GM23338 (cell line): ENCODE data around the gene GLCCI1. TPM values are rescaled to one million over a fixed set of nuclear protein-coding genes. Genes with fewer than 3 reads are reported as not detected.

Source experiments
- ATAC-seq: fragments of 200-7000 bp; cut with Tn5 transposase; 3 replicates; pipeline ENCODE4 v1.9.1; 2020
- DNase-seq: peaks from one replicate; pipeline ENCODE4 v3.0.0-alpha.2; 2015; ENCODE audit warnings: low spot score
- H2AFZ ChIP-seq: fragments of 200-600 bp; sonication (generic); 2 replicates; pipeline ENCODE4 v1.8.0; 2016; ENCODE audit warnings: antibody characterized with exemption, mild to moderate bottlenecking, moderate library complexity
- H3F3A ChIP-seq: fragments of 200-600 bp; sonication (generic); replicated peaks from 2 replicates; pipeline ENCODE4 v1.8.0; 2017; ENCODE audit warnings: antibody characterized with exemption, mixed run types, low read depth
- H3K27ac ChIP-seq: fragments of 200-600 bp; sonication (generic); 2 replicates; pipeline ENCODE4 v1.6.1; 2016; ENCODE audit warnings: low read depth
- H3K27me3 ChIP-seq: fragments of 200-600 bp; sonication (generic); 2 replicates; pipeline ENCODE4 v1.8.0; 2016; ENCODE audit warnings: mild to moderate bottlenecking, mixed run types, moderate library complexity; ENCODE audit not compliant: insufficient read depth
- H3K36me3 ChIP-seq: fragments of 200-600 bp; sonication (generic); 2 replicates; pipeline ENCODE4 v1.8.0; 2016; ENCODE audit warnings: mild to moderate bottlenecking; ENCODE audit not compliant: insufficient read depth
- H3K4me1 ChIP-seq: fragments of 200-600 bp; sonication (generic); 2 replicates; pipeline ENCODE4 v1.8.0; 2016; ENCODE audit warnings: mild to moderate bottlenecking, moderate library complexity; ENCODE audit not compliant: insufficient read depth
- H3K4me2 ChIP-seq: fragments of 200-600 bp; sonication (generic); 2 replicates; pipeline ENCODE4 v1.7.1; 2017; ENCODE audit warnings: mixed run types
- H3K4me3 ChIP-seq: fragments of 200-600 bp; sonication (generic); 2 replicates; pipeline ENCODE4 v1.6.1; 2016; ENCODE audit warnings: mixed run types
- H3K79me2 ChIP-seq: fragments of 200-600 bp; sonication (generic); replicated peaks from 2 replicates; pipeline ENCODE4 v1.8.0; 2017; ENCODE audit warnings: mild to moderate bottlenecking; ENCODE audit not compliant: insufficient read depth
- H3K9me2 ChIP-seq: fragments of 200-600 bp; sonication (generic); 2 replicates; pipeline ENCODE4 v1.8.0; 2017; ENCODE audit not compliant: insufficient read depth
- H4K20me1 ChIP-seq: fragments of 200-600 bp; sonication (generic); replicated peaks from 2 replicates; pipeline ENCODE4 v1.8.0; 2017; ENCODE audit warnings: mild to moderate bottlenecking; ENCODE audit not compliant: insufficient read depth
- H3K27ac Mint-ChIP-seq: 2 replicates; pipeline ENCODE4 v1.8.0; 2020; ENCODE audit warnings: inconsistent platforms, mild to moderate bottlenecking, moderate library complexity, mixed read lengths
- H3K27me3 Mint-ChIP-seq: 3 replicates; pipeline ENCODE4 v1.8.0; 2022; ENCODE audit warnings: low read depth, mild to moderate bottlenecking, moderate library complexity, mixed read lengths, inconsistent platforms; ENCODE audit not compliant: insufficient read depth, poor library complexity
- H3K36me3 Mint-ChIP-seq: 3 replicates; pipeline ENCODE4 v1.8.0; 2021; ENCODE audit warnings: low read depth, mild to moderate bottlenecking, inconsistent platforms, moderate library complexity, mixed read lengths
- H3K4me1 Mint-ChIP-seq: 3 replicates; pipeline ENCODE4 v1.8.0; 2020; ENCODE audit warnings: mild to moderate bottlenecking, inconsistent platforms, mixed read lengths
- H3K4me3 Mint-ChIP-seq: 3 replicates; pipeline ENCODE4 v1.8.0; 2021; ENCODE audit warnings: moderate library complexity, mild to moderate bottlenecking, inconsistent platforms, mixed read lengths
- H3K9me3 Mint-ChIP-seq: 3 replicates; pipeline ENCODE4 v1.8.0; 2020; ENCODE audit warnings: moderate library complexity, mild to moderate bottlenecking, inconsistent platforms, mixed read lengths
- CREB1 ChIP-seq: fragments of 250-450 bp; sonication (Bioruptor Pico); IDR thresholded peaks from 2 replicates; pipeline ENCODE4 v1.5.0; 2020; ENCODE audit warnings: low read depth, mild to moderate bottlenecking, moderate library complexity
- CTCF ChIP-seq, 2 experiments: fragments of 200-600 bp in 1 of 2; sonication (generic) in 1 of 2; conservative IDR thresholded peaks; 2 replicates each; pipeline versions ENCODE4 v1.5.1 to v1.6.1; 2016 to 2017; ENCODE audit warnings: antibody characterized with exemption in 2 of 2, low read depth in 2 of 2, mild to moderate bottlenecking in 2 of 2, moderate library complexity in 1 of 2
- EZH2 ChIP-seq: fragments of 200-600 bp; sonication (generic); IDR thresholded peaks from one replicate; pipeline ENCODE4 v1.8.0; 2017; ENCODE audit warnings: antibody characterized with exemption, mild to moderate bottlenecking, low read depth; ENCODE audit not compliant: unreplicated experiment
- EZH2phosphoT487 ChIP-seq: fragments of 200-600 bp; sonication (generic); IDR thresholded peaks from one replicate; pipeline ENCODE4 v1.8.1; 2018; ENCODE audit warnings: antibody characterized with exemption; ENCODE audit not compliant: unreplicated experiment
- JUNB ChIP-seq: IDR thresholded peaks from one replicate; pipeline ENCODE4 v1.6.1; 2016; ENCODE audit warnings: antibody characterized with exemption; ENCODE audit not compliant: unreplicated experiment
- NANOG ChIP-seq: IDR thresholded peaks from 2 replicates; pipeline ENCODE4 v1.6.1; 2016; ENCODE audit warnings: antibody characterized with exemption, borderline replicate concordance
- POLR2AphosphoS5 ChIP-seq: IDR thresholded peaks from 2 replicates; pipeline ENCODE4 v1.6.1; 2016; ENCODE audit warnings: antibody characterized with exemption, low read depth
- STAT1 ChIP-seq: IDR thresholded peaks from one replicate; pipeline ENCODE4 v1.6.1; 2016; ENCODE audit warnings: antibody characterized with exemption; ENCODE audit not compliant: unreplicated experiment
- ZNF114 ChIP-seq: fragments of 250-450 bp; sonication (Bioruptor Pico); IDR thresholded peaks from 2 replicates; pipeline ENCODE4 v1.5.0; 2020; ENCODE audit warnings: mild to moderate bottlenecking, moderate library complexity
- ZNF331 ChIP-seq: fragments of 250-450 bp; sonication (Bioruptor Pico); IDR thresholded peaks from 2 replicates; pipeline ENCODE4 v1.5.0; 2020; ENCODE audit warnings: low read depth, mild to moderate bottlenecking, moderate library complexity
- ZNF462 ChIP-seq: fragments of 250-450 bp; sonication (Bioruptor Pico); IDR thresholded peaks from 2 replicates; pipeline ENCODE4 v1.5.0; 2020; ENCODE audit warnings: mild to moderate bottlenecking, moderate library complexity
- polyA plus RNA-seq: library from polyadenylated mRNA; unstranded; fragments of >200 nt; fragmentation: Nextera tagmentation; extraction: Ambion mirVana; gene quantifications from 2 replicates; pipeline ENCODE4 v1.2.1, GENCODE V29; 2016
- total RNA-seq: library from RNA; depleted of rRNA; stranded (reverse); fragments of >200 nt; shearing (Covaris generic); gene quantifications from 2 replicates; pipeline ENCODE4 v1.2.3, GENCODE V29; 2014
- TF ChIP-seq, protein P1 (sequence below): IDR thresholded peaks from one replicate; pipeline ENCODE4 v1.6.1; 2018; ENCODE audit warnings: antibody characterized with exemption; ENCODE audit not compliant: unreplicated experiment
- TF ChIP-seq, protein P2 (sequence below): IDR thresholded peaks from 2 replicates; pipeline ENCODE4 v1.6.1; 2016; ENCODE audit warnings: antibody characterized with exemption

The GLCCI1 gene
- total and polyA plus RNA-seq, 2 experiments from 2014 or later, result 15.0 to 15.7 TPM

DNA sequence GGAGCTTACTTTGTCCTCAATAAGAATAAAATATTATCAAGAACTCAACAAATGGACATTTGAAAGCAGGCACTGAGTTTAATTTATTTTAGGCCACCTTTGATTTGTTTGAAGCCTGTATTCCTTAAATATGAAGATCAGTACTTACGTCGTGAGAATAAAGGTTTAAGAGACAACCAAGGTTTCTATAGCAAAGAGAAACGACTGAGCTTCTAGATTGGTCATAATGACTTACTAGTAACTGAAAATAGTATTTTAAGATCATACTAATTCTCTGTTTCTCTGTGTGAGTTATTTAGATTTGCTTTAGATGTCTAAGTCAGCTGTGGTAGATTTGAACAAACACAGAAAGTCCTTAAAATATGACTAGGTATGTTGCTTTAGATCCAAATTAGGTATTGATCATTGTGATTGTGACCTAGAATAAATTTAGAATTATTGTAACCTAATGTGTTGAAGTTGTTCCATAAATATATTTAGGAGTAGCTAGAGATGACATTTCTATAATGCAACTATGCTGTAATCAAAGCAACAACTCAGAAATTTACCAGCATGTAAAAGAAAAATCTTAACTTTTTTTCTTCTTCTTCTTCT is 2.4 kb upstream of the GLCCI1 start:
- H3K36me3 ChIP-seq, result no peaks in the 10 kb centered on the region
- Mint-ChIP-seq H3K4me1 (peaks cover 3% of the 10 kb centered on the region; the same call in 2 of the 3 replicates), H3K4me3 (no peak overlapping the region), H3K27ac (no peak overlapping the region), H3K9me3 (no peaks in the 10 kb centered on the region; the same call in 2 of the 3 replicates), H3K27me3 (no peaks in the 10 kb centered on the region), H3K36me3 (no peaks in the 10 kb centered on the region)
- H3K27me3 ChIP-seq, result 0 out of 2 replicates have a peak, but pooled peaks cover 4% of the 10 kb centered on the region
- H3K9me2 ChIP-seq, result no peaks in the 10 kb centered on the region
- H3K4me1 ChIP-seq, result peaks cover 11% of the 10 kb centered on the region
- H3K79me2 ChIP-seq, result peaks cover 13% of the 10 kb centered on the region
- TF ChIP-seq, protein P1, sequence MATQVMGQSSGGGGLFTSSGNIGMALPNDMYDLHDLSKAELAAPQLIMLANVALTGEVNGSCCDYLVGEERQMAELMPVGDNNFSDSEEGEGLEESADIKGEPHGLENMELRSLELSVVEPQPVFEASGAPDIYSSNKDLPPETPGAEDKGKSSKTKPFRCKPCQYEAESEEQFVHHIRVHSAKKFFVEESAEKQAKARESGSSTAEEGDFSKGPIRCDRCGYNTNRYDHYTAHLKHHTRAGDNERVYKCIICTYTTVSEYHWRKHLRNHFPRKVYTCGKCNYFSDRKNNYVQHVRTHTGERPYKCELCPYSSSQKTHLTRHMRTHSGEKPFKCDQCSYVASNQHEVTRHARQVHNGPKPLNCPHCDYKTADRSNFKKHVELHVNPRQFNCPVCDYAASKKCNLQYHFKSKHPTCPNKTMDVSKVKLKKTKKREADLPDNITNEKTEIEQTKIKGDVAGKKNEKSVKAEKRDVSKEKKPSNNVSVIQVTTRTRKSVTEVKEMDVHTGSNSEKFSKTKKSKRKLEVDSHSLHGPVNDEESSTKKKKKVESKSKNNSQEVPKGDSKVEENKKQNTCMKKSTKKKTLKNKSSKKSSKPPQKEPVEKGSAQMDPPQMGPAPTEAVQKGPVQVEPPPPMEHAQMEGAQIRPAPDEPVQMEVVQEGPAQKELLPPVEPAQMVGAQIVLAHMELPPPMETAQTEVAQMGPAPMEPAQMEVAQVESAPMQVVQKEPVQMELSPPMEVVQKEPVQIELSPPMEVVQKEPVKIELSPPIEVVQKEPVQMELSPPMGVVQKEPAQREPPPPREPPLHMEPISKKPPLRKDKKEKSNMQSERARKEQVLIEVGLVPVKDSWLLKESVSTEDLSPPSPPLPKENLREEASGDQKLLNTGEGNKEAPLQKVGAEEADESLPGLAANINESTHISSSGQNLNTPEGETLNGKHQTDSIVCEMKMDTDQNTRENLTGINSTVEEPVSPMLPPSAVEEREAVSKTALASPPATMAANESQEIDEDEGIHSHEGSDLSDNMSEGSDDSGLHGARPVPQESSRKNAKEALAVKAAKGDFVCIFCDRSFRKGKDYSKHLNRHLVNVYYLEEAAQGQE, result no peak
- no peak for TF ChIP-seq STAT1
- TF ChIP-seq EZH2phosphoT487, result no peak
- no peak for TF ChIP-seq POLR2AphosphoS5
- no peak for TF ChIP-seq ZNF462
- no peak for TF ChIP-seq EZH2
- TF ChIP-seq CTCF (conservative IDR thresholded peaks at IDR 0.05; ENCODE audit: low read depth in 2 of 2), result no peak
- TF ChIP-seq, protein P2, sequence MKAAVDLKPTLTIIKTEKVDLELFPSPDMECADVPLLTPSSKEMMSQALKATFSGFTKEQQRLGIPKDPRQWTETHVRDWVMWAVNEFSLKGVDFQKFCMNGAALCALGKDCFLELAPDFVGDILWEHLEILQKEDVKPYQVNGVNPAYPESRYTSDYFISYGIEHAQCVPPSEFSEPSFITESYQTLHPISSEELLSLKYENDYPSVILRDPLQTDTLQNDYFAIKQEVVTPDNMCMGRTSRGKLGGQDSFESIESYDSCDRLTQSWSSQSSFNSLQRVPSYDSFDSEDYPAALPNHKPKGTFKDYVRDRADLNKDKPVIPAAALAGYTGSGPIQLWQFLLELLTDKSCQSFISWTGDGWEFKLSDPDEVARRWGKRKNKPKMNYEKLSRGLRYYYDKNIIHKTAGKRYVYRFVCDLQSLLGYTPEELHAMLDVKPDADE, result no peak
- TF ChIP-seq ZNF331 (CRISPR knock-in tag), result no peak
- TF ChIP-seq ZNF114, result no peak
- TF ChIP-seq JUNB, result no peak
- no peak for TF ChIP-seq CREB1
- TF ChIP-seq NANOG, result no peak
- H3K4me2 ChIP-seq, result no peak overlapping the region
- H3F3A ChIP-seq, result no peaks in the 10 kb centered on the region
- no peak overlapping the region for H3K4me3 ChIP-seq
- no peak overlapping the region for H3K27ac ChIP-seq
- ATAC-seq (no peak), DNase-seq (no peak)
- no peaks in the 10 kb centered on the region for H4K20me1 ChIP-seq
- no peak overlapping the region for H2AFZ ChIP-seq
